PC-9 (cell line): Measurements from ENCODE around the gene ZKSCAN8.

Source experiments
- CTCF ChIP-seq: fragments of 200-600 bp; sonication (generic); conservative IDR thresholded peaks from 2 replicates; pipeline ENCODE4 v1.6.1; 2017; ENCODE audit warnings: mixed run types, antibody characterized with exemption, mild to moderate bottlenecking, moderate library complexity
- EZH2 ChIP-seq: fragments of 200-600 bp; sonication (generic); IDR thresholded peaks from 2 replicates; pipeline ENCODE4 v1.8.0; 2017; ENCODE audit warnings: antibody characterized with exemption, low read depth

GRCh38 chr6:28208111-28208659, 66.5 kb downstream of the ZKSCAN8 start:
- no peak for TF ChIP-seq CTCF
- TF ChIP-seq EZH2, result no peak
